ENCODE measurements around the gene TDRD6. TPM values are rescaled to one million over a fixed set of nuclear protein-coding genes. Genes with fewer than 3 reads are reported as not detected.

TDRD6 gene
- total RNA-seq, 1 donor = 0.36 TPM

GRCh38 chr6:46684771-46685170 is 2.9 kb upstream of the TDRD6 start:
- Histone ChIP-seq H3K4me3 (ENCODE audit: insufficient read depth, low read length) (no peak overlapping the region), H3K9me3 (ENCODE audit: low read depth, low read length) (no peaks in the 10 kb centered on the region), H3K79me2 (ENCODE audit: insufficient read depth, low read length) (no peaks in the 10 kb centered on the region), H3K4me1 (ENCODE audit: insufficient read depth, low read length) (no peaks in the 10 kb centered on the region), H2AFZ (ENCODE audit: low read length) (no peak overlapping the region), H3K27ac (ENCODE audit: low read depth, low read length) (no peak overlapping the region), H3K36me3 (ENCODE audit: insufficient read depth, low read length) (no peaks in the 10 kb centered on the region), H3K27me3 (ENCODE audit: insufficient read depth, low read length) (no peaks in the 10 kb centered on the region), H4K20me1 (ENCODE audit: insufficient read depth, low read length) (no peaks in the 10 kb centered on the region), H3K4me2 (ENCODE audit: insufficient read depth, low read length) (no peak overlapping the region)
- no peak for TF ChIP-seq CTCF (IDR thresholded peaks at IDR 0.05; ENCODE audit: extremely low read depth, low read depth, low read length)
- DNase-seq (ENCODE audit: insufficient read length, low spot score, missing footprints) = peak; percentile 62

GRCh38 chr6:46688117-46688965 is 656 bp downstream of the TDRD6 start:
- H3K4me3 ChIP-seq (ENCODE audit: insufficient read depth, low read length) = no peak overlapping the region
- no peaks in the 10 kb centered on the region for H3K9me3 ChIP-seq (ENCODE audit: low read depth, low read length)
- H3K4me1 ChIP-seq (ENCODE audit: insufficient read depth, low read length) = no peaks in the 10 kb centered on the region
- DNase-seq (ENCODE audit: insufficient read length, low spot score, missing footprints) = peak; percentile 19
- TF ChIP-seq CTCF (IDR thresholded peaks at IDR 0.05; ENCODE audit: extremely low read depth, low read depth, low read length) = no peak
- H3K27ac ChIP-seq (ENCODE audit: low read depth, low read length) = no peak overlapping the region
- H3K27me3 ChIP-seq (ENCODE audit: insufficient read depth, low read length) = no peaks in the 10 kb centered on the region
- H3K79me2 ChIP-seq (ENCODE audit: insufficient read depth, low read length) = no peaks in the 10 kb centered on the region
- H3K4me2 ChIP-seq (ENCODE audit: insufficient read depth, low read length) = no peak overlapping the region
- no peak overlapping the region for H2AFZ ChIP-seq (ENCODE audit: low read length)
- H4K20me1 ChIP-seq (ENCODE audit: insufficient read depth, low read length) = no peaks in the 10 kb centered on the region
- H3K36me3 ChIP-seq (ENCODE audit: insufficient read depth, low read length) = no peaks in the 10 kb centered on the region

- H4K20me1 ChIP-seq (ENCODE audit: insufficient read depth, low read length) = no peaks in the 10 kb centered on the region
- no peak overlapping the region for H3K4me3 ChIP-seq (ENCODE audit: insufficient read depth, low read length)
- peaks cover 2% of the 10 kb centered on the region for H3K27me3 ChIP-seq (ENCODE audit: insufficient read depth, low read length)
- no peak overlapping the region for H2AFZ ChIP-seq (ENCODE audit: low read length)
- no peak for DNase-seq (ENCODE audit: insufficient read length, low spot score, missing footprints)
- H3K27ac ChIP-seq (ENCODE audit: low read depth, low read length) = no peak overlapping the region
- no peak for TF ChIP-seq CTCF (IDR thresholded peaks at IDR 0.05; ENCODE audit: extremely low read depth, low read depth, low read length)
- H3K36me3 ChIP-seq (ENCODE audit: insufficient read depth, low read length) = no peaks in the 10 kb centered on the region
- no peaks in the 10 kb centered on the region for H3K79me2 ChIP-seq (ENCODE audit: insufficient read depth, low read length)
- no peak overlapping the region for H3K4me2 ChIP-seq (ENCODE audit: insufficient read depth, low read length)
- no peaks in the 10 kb centered on the region for H3K9me3 ChIP-seq (ENCODE audit: low read depth, low read length)
- H3K4me1 ChIP-seq (ENCODE audit: insufficient read depth, low read length) = no peaks in the 10 kb centered on the region
Measured at GRCh38 chr6:46688966-46689335, 1.3 kb downstream of the TDRD6 start.

- H3K9me3 ChIP-seq (ENCODE audit: low read depth, low read length) = no peaks in the 10 kb centered on the region
- DNase-seq (ENCODE audit: insufficient read length, low spot score, missing footprints) = no peak
- no peak overlapping the region for H3K4me2 ChIP-seq (ENCODE audit: insufficient read depth, low read length)
- no peak overlapping the region for H3K27ac ChIP-seq (ENCODE audit: low read depth, low read length)
- no peak overlapping the region for H3K4me3 ChIP-seq (ENCODE audit: insufficient read depth, low read length)
- no peaks in the 10 kb centered on the region for H3K79me2 ChIP-seq (ENCODE audit: insufficient read depth, low read length)
- TF ChIP-seq CTCF (IDR thresholded peaks at IDR 0.05; ENCODE audit: extremely low read depth, low read depth, low read length) = no peak
- peaks cover 2% of the 10 kb centered on the region for H3K27me3 ChIP-seq (ENCODE audit: insufficient read depth, low read length)
- no peaks in the 10 kb centered on the region for H3K36me3 ChIP-seq (ENCODE audit: insufficient read depth, low read length)
- no peaks in the 10 kb centered on the region for H3K4me1 ChIP-seq (ENCODE audit: insufficient read depth, low read length)
- no peaks in the 10 kb centered on the region for H4K20me1 ChIP-seq (ENCODE audit: insufficient read depth, low read length)
- H2AFZ ChIP-seq (ENCODE audit: low read length) = no peak overlapping the region
Measured at GRCh38 chr6:46689657-46690056, 2.0 kb downstream of the TDRD6 start.

All from osteoblast (primary cell).